ENCODE measurements around the gene PPP1CA.

PPP1CA gene

GRCh38 chr11:67441731-67442351 is 40.2 kb upstream of the PPP1CA start:
- Histone ChIP-seq H3K36me3 (ENCODE audit: control insufficient read depth, low read length) (peaks cover 49% of the 10 kb centered on the region), H4K20me1 (ENCODE audit: control insufficient read depth, insufficient read depth, low read depth, low read length) (no peaks in the 10 kb centered on the region), H3F3A (ENCODE audit: control insufficient read depth, insufficient read depth) (peaks cover 38% of the 10 kb centered on the region), H3K4me2 (ENCODE audit: low read length) (peak overlapping the region; percentile 90), H3K9me3 (ENCODE audit: control insufficient read depth, insufficient read depth, low read length) (no peaks in the 10 kb centered on the region), H3K27me3 (ENCODE audit: control insufficient read depth, low read length) (no peaks in the 10 kb centered on the region), H3K79me2 (ENCODE audit: control insufficient read depth, low read length) (peaks cover 49% of the 10 kb centered on the region), H3K4me1 (ENCODE audit: control insufficient read depth, low read length) (peaks cover 84% of the 10 kb centered on the region), H3K27ac (ENCODE audit: low read depth, low read length) (peak overlapping the region; percentile 92), H3K4me3 (ENCODE audit: low read length) (0 out of 2 replicates have a peak overlapping the region, but pooled peaks have one; percentile 68), H3K9me2 (replicated peaks; ENCODE audit: control insufficient read depth, low read length) (no peaks in the 10 kb centered on the region)
- TF ChIP-seq CTCF (IDR thresholded peaks at IDR 0.05; ENCODE audit: low read depth, low read length, poor library complexity, severe bottlenecking) (no peak), EZH2phosphoT487 (IDR thresholded peaks at IDR 0.05; ENCODE audit: borderline replicate concordance, low read length) (no peak)

- Histone ChIP-seq H3K4me1 (ENCODE audit: control insufficient read depth, low read length) (peaks cover 81% of the 10 kb centered on the region), H3K27ac (ENCODE audit: low read depth, low read length) (peak overlapping the region; percentile 36; the same call in 1 of the 2 replicates), H3K79me2 (ENCODE audit: control insufficient read depth, low read length) (peaks cover 55% of the 10 kb centered on the region), H3K9me3 (ENCODE audit: control insufficient read depth, insufficient read depth, low read length) (no peaks in the 10 kb centered on the region), H3K4me2 (ENCODE audit: low read length) (peak overlapping the region; percentile 14), H4K20me1 (ENCODE audit: control insufficient read depth, insufficient read depth, low read depth, low read length) (peaks cover 1% of the 10 kb centered on the region; the same call in 1 of the 2 replicates), H3K9me2 (replicated peaks; ENCODE audit: control insufficient read depth, low read length) (no peaks in the 10 kb centered on the region), H3K27me3 (ENCODE audit: control insufficient read depth, low read length) (no peaks in the 10 kb centered on the region), H3F3A (ENCODE audit: control insufficient read depth, insufficient read depth) (peaks cover 42% of the 10 kb centered on the region), H3K4me3 (ENCODE audit: low read length) (no peak overlapping the region), H3K36me3 (ENCODE audit: control insufficient read depth, low read length) (peaks cover 56% of the 10 kb centered on the region)
- no peak for TF ChIP-seq CTCF (IDR thresholded peaks at IDR 0.05; ENCODE audit: low read depth, low read length, poor library complexity, severe bottlenecking)
- no peak for TF ChIP-seq EZH2phosphoT487 (IDR thresholded peaks at IDR 0.05; ENCODE audit: borderline replicate concordance, low read length)
These were observed 39.5 kb upstream of the PPP1CA start for GRCh38 chr11:67441098-67441563.

GRCh38 chr11:67440229-67441097 is 38.8 kb upstream of the PPP1CA start:
- Histone ChIP-seq H3F3A (ENCODE audit: control insufficient read depth, insufficient read depth) (peaks cover 46% of the 10 kb centered on the region), H4K20me1 (ENCODE audit: control insufficient read depth, insufficient read depth, low read depth, low read length) (peaks cover 8% of the 10 kb centered on the region; the same call in 1 of the 2 replicates), H3K36me3 (ENCODE audit: control insufficient read depth, low read length) (peaks cover 62% of the 10 kb centered on the region), H3K79me2 (ENCODE audit: control insufficient read depth, low read length) (peaks cover 55% of the 10 kb centered on the region), H3K4me3 (ENCODE audit: low read length) (no peak overlapping the region), H3K27me3 (ENCODE audit: control insufficient read depth, low read length) (no peaks in the 10 kb centered on the region), H3K9me2 (replicated peaks; ENCODE audit: control insufficient read depth, low read length) (no peaks in the 10 kb centered on the region), H3K27ac (ENCODE audit: low read depth, low read length) (peak overlapping the region; percentile 36), H3K4me1 (ENCODE audit: control insufficient read depth, low read length) (peaks cover 81% of the 10 kb centered on the region), H3K9me3 (ENCODE audit: control insufficient read depth, insufficient read depth, low read length) (no peaks in the 10 kb centered on the region), H3K4me2 (ENCODE audit: low read length) (peak overlapping the region; percentile 94)
- TF ChIP-seq CTCF (IDR thresholded peaks at IDR 0.05; ENCODE audit: low read depth, low read length, poor library complexity, severe bottlenecking) (no peak), EZH2phosphoT487 (IDR thresholded peaks at IDR 0.05; ENCODE audit: borderline replicate concordance, low read length) (no peak)

All from DOHH2 (cell line).